ENCODE measurements around the gene MOV10. TPM values are rescaled to one million over a fixed set of nuclear protein-coding genes. Genes with fewer than 3 reads are reported as not detected.

Gene MOV10
- total and polyA plus RNA-seq, 9 of the 15 experiments (the other 6 are each of a cell fraction or from before 2014, with no cell fraction given): 16.7 to 105 (median 49.5) TPM

DNA sequence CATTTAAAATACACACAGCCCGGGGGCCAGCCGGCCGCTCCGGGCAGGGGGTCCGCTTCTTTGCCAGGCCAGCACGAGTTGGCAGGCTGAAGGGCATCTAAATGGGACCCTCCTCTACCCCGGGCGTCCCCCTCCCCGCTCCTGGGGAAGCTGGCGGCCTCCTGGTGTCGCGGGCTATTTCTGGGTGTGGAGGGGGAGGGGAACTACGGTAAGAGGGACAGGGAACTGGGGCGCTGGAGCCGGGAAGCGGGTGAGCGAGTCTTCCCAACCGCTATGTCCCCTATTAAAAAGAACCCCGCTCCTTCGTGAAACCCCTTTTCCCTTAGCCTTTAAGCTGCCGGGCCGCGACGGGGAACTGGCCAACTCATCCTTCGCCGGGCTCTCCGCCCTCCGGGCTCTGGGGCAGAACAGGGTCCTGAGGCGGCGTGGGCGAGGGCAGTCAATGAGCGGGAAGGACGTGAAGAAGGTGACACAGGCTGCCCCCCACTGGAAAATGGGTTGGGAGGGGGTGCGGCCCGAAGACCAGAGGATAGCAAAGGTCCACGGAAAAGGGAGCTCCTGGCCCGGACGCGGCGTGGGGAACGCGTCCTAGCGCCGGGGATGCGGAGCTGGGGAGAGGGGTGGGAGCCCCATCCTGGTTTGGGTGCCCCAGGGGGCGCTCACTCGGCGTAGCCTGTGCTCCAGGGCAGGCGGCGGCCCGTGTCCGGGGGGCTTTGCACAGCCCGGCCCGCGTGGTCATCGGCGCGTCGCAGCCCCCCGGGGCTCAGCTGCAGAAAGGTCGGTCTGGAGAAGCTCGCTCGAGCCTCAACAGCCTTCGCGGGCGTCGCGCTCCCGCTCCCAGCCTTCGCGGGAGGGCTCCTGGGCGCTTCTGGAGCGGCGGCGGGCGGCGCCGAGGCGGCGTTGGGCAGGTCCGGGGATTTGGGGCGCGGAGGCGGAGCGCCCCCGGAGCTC is 40.1 kb downstream of the MOV10 start (continued):
- TF ChIP-seq CHD7 (IDR thresholded peaks at IDR 0.05; ENCODE audit: low read depth, low read length) (no peak), BDP1 (IDR thresholded peaks at IDR 0.05; ENCODE audit: insufficient read depth, insufficient read length) (no peak), PYGO2 (tag; IDR thresholded peaks at IDR 0.05) (no peak), CBFB (CRISPR knock-in tag; IDR thresholded peaks at IDR 0.05) (no peak), CCNT2 (IDR thresholded peaks at IDR 0.05; ENCODE audit: borderline replicate concordance, extremely low read depth, insufficient read length, low read depth, low read length) (peak; percentile 57), CTCFL (IDR thresholded peaks at IDR 0.05; ENCODE audit: borderline replicate concordance, insufficient read depth, low read depth, low read length, poor library complexity, severe bottlenecking) (peak; percentile 58), THAP12 (CRISPR knock-in tag; IDR thresholded peaks at IDR 0.05) (peak; percentile 37; the same call in 1 of the 2 replicates), ILF3 (IDR thresholded peaks at IDR 0.05; ENCODE audit: borderline replicate concordance) (no peak), ZNF324 (CRISPR knock-in tag; IDR thresholded peaks at IDR 0.05) (no peak)
